Endothelial cell of umbilical vein (primary cell): ENCODE measurements around the gene NPS. TPM values are rescaled to one million over a fixed set of nuclear protein-coding genes. Genes with fewer than 3 reads are reported as not detected.

ENCODE experiments used
- BruUV-seq: library from RNA; stranded (reverse); fragments of 400-500 nt; replicated peaks from 2 replicates; lab custom pipeline; 2021; lab: Mats Ljungman, UMichigan
- CTCF ChIA-PET: fragments of 300-600, 350-600 bp; sonication (Branson Sonifier 250); formaldehyde crosslinking; loops from one replicate; lab custom pipeline; 2021; ENCODE audit warnings: antibody characterized with exemption, inconsistent platforms; lab: Charles Lee
- POLR2A ChIA-PET: fragments of 300-600, 350-600 bp; sonication (Branson Sonifier 250); formaldehyde crosslinking; loops from one replicate; lab custom pipeline; 2021; ENCODE audit warnings: antibody characterized with exemption, inconsistent platforms; lab: Charles Lee
- DNase-seq: peaks from one replicate; pipeline ENCODE4 v3.0.0-alpha.2; 2011; ENCODE audit warnings: low read depth, low spot score
- FAIRE-seq: peaks from 2 replicates; lab custom pipeline; 2011; peaks lifted over from hg19 to GRCh38; lab: Jason Lieb, UNC
- H2AFZ ChIP-seq: 2 replicates; pipeline ENCODE4 v1.6.0; 2012; ENCODE audit warnings: low read depth, low read length, control low read depth, inconsistent platforms
- H3K27ac ChIP-seq: 2 replicates; pipeline ENCODE4 v1.5.1; 2011; ENCODE audit warnings: low read depth, mild to moderate bottlenecking, control low read depth, low read length, moderate library complexity; ENCODE audit not compliant: insufficient read depth
- H3K27me3 ChIP-seq, 2 experiments: 2 replicates each; pipeline versions ENCODE4 v1.6.0 to v1.6.1; 2011; ENCODE audit warnings: low read length in 2 of 2, mixed read lengths in 1 of 2; ENCODE audit not compliant: control insufficient read depth in 2 of 2, insufficient read depth in 2 of 2
- H3K36me3 ChIP-seq, 2 experiments: 2 replicates in 1 of 2; 3 replicates in 1 of 2; pipeline ENCODE4 v1.5.1; 2011; ENCODE audit warnings: low read length in 2 of 2, mild to moderate bottlenecking in 1 of 2, moderate library complexity in 1 of 2; ENCODE audit not compliant: control insufficient read depth in 2 of 2, insufficient read depth in 2 of 2; ENCODE audit errors: extremely low read depth in 1 of 2
- H3K4me1 ChIP-seq: 3 replicates; pipeline ENCODE4 v1.5.1; 2011; ENCODE audit warnings: mild to moderate bottlenecking, low read length; ENCODE audit not compliant: control insufficient read depth, insufficient read depth; ENCODE audit errors: extremely low read depth
- H3K4me2 ChIP-seq: 2 replicates; pipeline ENCODE4 v1.6.1; 2011; ENCODE audit warnings: low read length, control low read depth, mixed read lengths; ENCODE audit not compliant: insufficient read depth
- H3K4me3 ChIP-seq, 3 experiments: fragments of 200-600 bp in 1 of 3; sonication (generic), shearing (Covaris generic) in 1 of 3; replicated peaks in 1 of 3; 2 replicates each; pipeline ENCODE4 v1.5.1; 2011 to 2016; ENCODE audit warnings: control low read depth in 3 of 3, low read length in 3 of 3, mild to moderate bottlenecking in 2 of 3, inconsistent platforms in 1 of 3, low read depth in 1 of 3, moderate library complexity in 1 of 3; ENCODE audit not compliant: insufficient read depth in 1 of 3
- H3K79me2 ChIP-seq: 2 replicates; pipeline ENCODE4 v1.6.0; 2012; ENCODE audit warnings: low read length, inconsistent platforms; ENCODE audit not compliant: control insufficient read depth, insufficient read depth
- H3K9ac ChIP-seq: replicated peaks from 2 replicates; pipeline ENCODE3; 2011; ENCODE audit warnings: low read length, control low read depth; ENCODE audit not compliant: insufficient read depth; ENCODE audit errors: extremely low read depth
- H3K9me1 ChIP-seq: replicated peaks from 3 replicates; pipeline ENCODE4 v1.6.0; 2011; ENCODE audit warnings: mild to moderate bottlenecking, low read length; ENCODE audit not compliant: control insufficient read depth, insufficient read depth; ENCODE audit errors: extremely low read depth
- H3K9me3 ChIP-seq: replicated peaks from 2 replicates; pipeline ENCODE4 v1.5.1; 2012; ENCODE audit warnings: low read length, inconsistent platforms; ENCODE audit not compliant: control insufficient read depth, insufficient read depth
- H4K20me1 ChIP-seq: replicated peaks from 2 replicates; pipeline ENCODE3; 2011; ENCODE audit warnings: mild to moderate bottlenecking, low read length; ENCODE audit not compliant: control insufficient read depth, insufficient read depth; ENCODE audit errors: extremely low read depth
- CTCF ChIP-seq, 2 donors: IDR thresholded peaks; 1 replicate in 1 of 2; 2 replicates in 1 of 2; pipeline ENCODE4 v1.5.1; 2011; ENCODE audit warnings: low read length in 2 of 2, mild to moderate bottlenecking in 2 of 2, moderate library complexity in 2 of 2, control low read depth in 1 of 2, inconsistent platforms in 1 of 2, low read depth in 1 of 2; ENCODE audit not compliant: insufficient read depth in 1 of 2; ENCODE audit errors: extremely low read depth in 1 of 2
- EZH2 ChIP-seq: IDR thresholded peaks from 2 replicates; pipeline ENCODE4 v1.6.1; 2012; ENCODE audit warnings: borderline replicate concordance, low read depth, mild to moderate bottlenecking, moderate library complexity, low read length, inconsistent platforms; ENCODE audit not compliant: severe bottlenecking
- FOS ChIP-seq: IDR thresholded peaks from 2 replicates; pipeline ENCODE4 v1.6.1; 2011; ENCODE audit warnings: mild to moderate bottlenecking, low read length, moderate library complexity, borderline replicate concordance; ENCODE audit not compliant: insufficient read depth
- GATA2 ChIP-seq: IDR thresholded peaks from 2 replicates; pipeline ENCODE4 v1.7.0; 2011; ENCODE audit warnings: low read depth, mild to moderate bottlenecking, moderate library complexity, mixed read lengths, low read length; ENCODE audit not compliant: insufficient read length, insufficient read depth
- JUN ChIP-seq: IDR thresholded peaks from 2 replicates; pipeline ENCODE4 v1.6.1; 2011; ENCODE audit warnings: borderline replicate concordance, low read depth; ENCODE audit not compliant: insufficient read length, insufficient read depth
- MAX ChIP-seq: IDR thresholded peaks from 2 replicates; pipeline ENCODE4 v1.6.1; 2011; ENCODE audit not compliant: insufficient read depth, insufficient read length
- MYC ChIP-seq: IDR thresholded peaks from one replicate; pipeline ENCODE4 v1.6.1; 2011; ENCODE audit warnings: mild to moderate bottlenecking, low read depth, low read length
- POLR2A ChIP-seq: IDR thresholded peaks from 2 replicates; pipeline ENCODE4 v1.6.1; 2012; ENCODE audit warnings: low read depth, mild to moderate bottlenecking, control low read depth, low read length
- POLR2AphosphoS5 ChIP-seq: IDR thresholded peaks from 2 replicates; pipeline ENCODE4 v1.6.1; 2012; ENCODE audit warnings: low read depth, mild to moderate bottlenecking, control low read depth, low read length, moderate library complexity; ENCODE audit not compliant: insufficient read depth
- dilution Hi-C: fragments of 300-500 bp; cut with MboI; formaldehyde crosslinking; loops from one replicate; pipeline ENCODE4 v1.15.0; 2019; ENCODE audit warnings: low sequenced_read_pairs; ENCODE audit not compliant: extremely low pct_ligation_motif_present
- intact Hi-C: fragments of 100-400 bp; cut with micrococcal nuclease; formaldehyde crosslinking; loops from one replicate; pipeline ENCODE4 v1.10.0; 2022
- polyA plus RNA-seq, 4 experiments: library from polyadenylated mRNA; depleted of rRNA in 3 of 4; stranded (reverse) in 3 of 4; unstranded in 1 of 4; fragments of >200 nt; gene quantifications; 2 replicates each; pipeline versions ENCODE4 v1.2.1 to v1.2.3, GENCODE V29; 2011 to 2012; ENCODE audit warnings: missing spikeins in 1 of 4
- total RNA-seq: library from RNA; stranded (reverse); gene quantifications from 2 replicates; pipeline ENCODE4 v1.2.3, GENCODE V29; 2021

NPS gene
- total and polyA plus RNA-seq, 2 donors (not counting 3 experiments of a cell fraction or from before 2014, with no cell fraction given) = not detected

- Histone ChIP-seq H3K27me3 (no peaks in the 10 kb centered on the region), H4K20me1 (no peaks in the 10 kb centered on the region), H3K79me2 (no peaks in the 10 kb centered on the region), H3K9me3 (no peaks in the 10 kb centered on the region), H3K27ac (no peak overlapping the region), H3K36me3 (no peaks in the 10 kb centered on the region), H3K4me3 (no peak overlapping the region), H3K9ac (no peak overlapping the region), H3K9me1 (no peaks in the 10 kb centered on the region), H2AFZ (no peak overlapping the region), H3K4me1 (no peaks in the 10 kb centered on the region), H3K4me2 (no peak overlapping the region)
- FAIRE-seq (no peak), DNase-seq (no peak)
- intact Hi-C loops (no loop called here), dilution Hi-C loops (no loop called here)
- no TSS peak for BruUV-seq
- ChIA-PET POLR2A (no interaction called here), CTCF (no interaction called here)
- TF ChIP-seq MAX (no peak), JUN (no peak), CTCF (IDR thresholded peaks at IDR 0.05; ENCODE audit: extremely low read depth in 1 of 2, insufficient read depth in 1 of 2, low read depth in 1 of 2, low read length in 2 of 2) (no peak)
Observed at GRCh38 chr10:127550861-127551260, 1.8 kb downstream of the NPS start.

GRCh38 chr10:127552446-127552845 is 3.3 kb downstream of the NPS start:
- H3K27ac ChIP-seq = no peak overlapping the region
- DNase-seq (no peak), FAIRE-seq (no peak)
- no peak for TF ChIP-seq POLR2AphosphoS5
- no peak for TF ChIP-seq CTCF (IDR thresholded peaks at IDR 0.05; ENCODE audit: extremely low read depth in 1 of 2, insufficient read depth in 1 of 2, low read depth in 1 of 2, low read length in 2 of 2)
- no peak for TF ChIP-seq EZH2
- no peak for TF ChIP-seq GATA2
- no peak for TF ChIP-seq JUN
- TF ChIP-seq MYC = no peak
- no peak for TF ChIP-seq FOS
- no peak for TF ChIP-seq POLR2A
- TF ChIP-seq MAX = no peak
- no TSS peak for BruUV-seq
- dilution Hi-C loops (no loop called here), intact Hi-C loops (no loop called here)
- H3K9ac ChIP-seq = no peak overlapping the region
- H3K4me3 ChIP-seq = no peak overlapping the region
- no peaks in the 10 kb centered on the region for H3K36me3 ChIP-seq
- H3K4me1 ChIP-seq = no peaks in the 10 kb centered on the region
- no peak overlapping the region for H2AFZ ChIP-seq
- H3K4me2 ChIP-seq = no peak overlapping the region
- H3K27me3 ChIP-seq = no peaks in the 10 kb centered on the region
- no peaks in the 10 kb centered on the region for H3K9me3 ChIP-seq
- ChIA-PET POLR2A (no interaction called here), CTCF (no interaction called here)
- H3K9me1 ChIP-seq = no peaks in the 10 kb centered on the region
- no peaks in the 10 kb centered on the region for H3K79me2 ChIP-seq
- H4K20me1 ChIP-seq = no peaks in the 10 kb centered on the region
